GM21786 (cell line): Measurements from ENCODE around the gene C2CD4C.
"Not testable (repeated sequence)": the region's sequence is repeated elsewhere in the genome, so short reads cannot be mapped to it uniquely, and the experiment has no call there.

Experiments used
- ATAC-seq: cut with Tn5 transposase; IDR thresholded peaks from one replicate; pipeline ENCODE4 v1.9.1; 2021; ENCODE audit not compliant: unreplicated experiment

C2CD4C gene, protein sequence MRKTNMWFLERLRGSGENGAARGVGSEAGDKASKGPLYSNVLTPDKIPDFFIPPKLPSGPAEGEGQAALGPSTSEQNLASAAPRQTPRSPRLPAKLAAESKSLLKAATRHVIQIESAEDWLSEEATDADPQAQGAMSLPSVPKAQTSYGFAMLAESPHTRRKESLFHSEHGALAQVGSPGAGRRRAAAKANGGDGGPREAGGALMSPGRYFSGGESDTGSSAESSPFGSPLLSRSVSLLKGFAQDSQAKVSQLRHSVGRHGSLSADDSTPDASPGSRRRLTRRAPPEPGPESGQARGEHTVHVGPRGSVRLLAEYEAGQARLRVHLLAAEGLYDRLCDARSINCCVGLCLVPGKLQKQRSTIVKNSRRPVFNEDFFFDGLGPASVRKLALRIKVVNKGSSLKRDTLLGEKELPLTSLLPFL

DNA sequence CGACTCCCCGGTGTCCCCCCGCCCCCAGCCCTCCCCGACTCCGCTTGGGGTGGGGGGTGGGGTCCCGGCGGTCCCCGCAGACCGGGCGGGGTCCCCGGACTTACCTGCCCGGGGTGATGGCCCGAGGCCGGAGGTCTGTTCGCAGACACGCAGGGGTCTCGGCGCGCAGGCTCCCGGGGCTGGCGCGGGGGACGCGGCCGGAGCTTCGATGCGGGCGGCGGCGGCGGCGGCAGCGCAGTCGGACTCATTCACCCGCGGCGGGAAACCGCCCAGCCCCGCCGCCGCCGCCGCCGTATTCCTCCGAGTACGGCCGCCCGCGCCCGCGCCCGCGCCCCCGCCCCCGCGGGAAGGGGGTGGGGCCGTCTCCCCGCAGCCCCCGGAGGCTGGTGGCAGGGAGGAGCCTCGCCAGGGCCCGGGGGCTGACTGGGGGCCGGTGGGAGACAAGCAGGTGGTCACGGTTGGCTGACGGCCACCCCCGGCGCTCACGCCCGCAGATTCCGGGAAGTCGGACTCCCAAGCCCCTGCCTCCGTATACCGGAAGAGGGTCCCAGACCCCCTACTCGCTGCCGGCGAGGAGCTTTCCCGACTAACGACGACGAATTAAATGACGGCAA lies at the start of gene C2CD4C:
C2CD4C (minus strand) TSS at position 246 of the 614 bp plus-strand sequence. CDS start 786 bp downstream, outside the sequence.
- no peak for ATAC-seq

DNA sequence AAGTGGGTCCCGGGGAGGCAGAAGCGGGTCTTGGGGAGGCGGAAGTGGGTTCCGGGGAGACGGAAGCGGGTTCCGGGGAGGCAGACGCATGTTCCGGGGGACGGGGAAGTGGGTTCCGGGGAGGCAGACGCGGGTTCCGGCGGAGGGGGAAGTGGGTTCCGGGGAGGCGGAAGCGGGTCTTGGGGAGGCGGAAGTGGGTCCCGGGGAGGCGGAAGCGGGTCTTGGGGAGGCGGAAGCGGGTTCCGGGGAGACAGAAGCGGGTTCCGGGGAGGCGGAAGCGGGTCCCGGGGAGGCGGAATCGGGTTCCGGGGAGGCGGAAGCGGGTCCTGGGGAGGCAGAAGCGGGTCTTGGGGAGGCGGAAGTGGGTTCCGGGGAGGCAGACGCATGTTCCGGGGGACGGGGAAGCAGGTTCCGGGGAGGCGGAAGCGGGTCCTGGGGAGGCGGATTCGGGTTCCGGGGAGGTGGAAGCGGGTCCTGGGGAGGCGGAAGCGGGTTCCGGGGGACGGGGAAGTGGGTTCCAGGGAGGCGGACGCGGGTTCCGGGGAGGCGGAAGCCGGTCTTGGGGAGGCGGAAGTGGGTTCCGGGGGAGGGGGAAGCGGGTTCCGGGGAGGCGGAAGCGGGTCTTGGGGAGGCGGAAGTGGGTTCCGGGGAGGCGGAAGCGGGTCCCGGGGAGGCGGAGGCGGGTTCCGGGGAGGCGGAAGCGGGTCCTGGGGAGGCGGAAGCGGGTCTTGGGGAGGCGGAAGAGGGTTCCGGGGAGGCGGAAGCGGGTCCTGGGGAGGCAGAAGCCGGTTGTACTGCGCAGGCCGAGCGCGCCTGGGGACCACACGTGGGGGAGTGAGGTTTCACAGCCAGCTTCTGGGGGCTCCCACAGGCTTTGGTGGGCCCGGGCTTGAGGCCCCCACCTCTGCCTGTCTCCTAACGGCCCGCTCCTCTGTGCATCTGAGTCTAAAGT lies 49.4 kb upstream of the C2CD4C start:
- no peak for ATAC-seq

DNA sequence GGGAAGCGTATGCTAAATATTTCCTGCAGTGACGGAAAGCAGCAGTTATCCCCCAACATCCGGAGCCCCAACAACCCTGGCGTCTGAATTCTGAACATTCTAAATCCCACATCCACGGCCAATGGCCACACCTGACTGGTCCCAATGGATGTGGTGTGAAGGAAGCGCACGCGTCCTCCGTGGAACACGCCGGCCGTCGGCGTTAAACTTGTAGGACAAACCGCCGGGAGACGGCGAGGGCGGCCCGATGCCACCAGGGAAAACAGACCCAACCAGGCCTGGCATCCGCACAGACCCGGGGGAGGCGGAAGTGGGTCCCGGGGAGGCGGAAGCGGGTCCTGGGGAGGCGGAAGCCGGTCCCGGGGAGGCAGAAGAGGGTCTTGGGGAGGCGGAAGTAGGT lies 48.7 kb upstream of the C2CD4C start:
- ATAC-seq, result no peak

DNA sequence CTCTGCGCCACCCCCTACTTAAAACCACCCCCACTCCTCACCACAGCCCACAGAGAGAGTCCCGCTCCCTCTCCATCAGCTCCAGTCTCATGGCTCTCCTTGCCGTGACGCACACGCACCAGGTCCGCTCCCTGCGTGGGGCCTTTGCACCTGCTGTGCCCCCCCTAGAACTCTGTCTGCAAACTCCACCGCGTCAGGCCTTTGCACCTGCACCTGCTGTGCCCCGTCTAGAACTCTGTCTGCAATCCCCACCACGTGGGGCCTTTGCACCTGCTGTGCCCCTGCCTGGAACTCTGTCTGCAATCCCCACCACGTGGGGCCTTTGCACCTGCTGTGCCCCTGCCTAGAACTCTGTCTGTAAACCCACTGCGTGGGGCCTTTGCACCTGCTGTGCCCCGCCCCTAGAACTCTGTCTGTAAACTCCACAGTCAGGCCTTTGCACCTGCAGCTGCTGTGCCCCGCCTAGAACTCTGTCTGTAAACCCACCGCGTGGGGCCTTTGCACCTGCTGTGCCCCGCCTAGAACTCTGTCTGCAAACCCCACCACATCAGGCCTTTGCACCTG lies 47.7 kb upstream of the C2CD4C start:
- ATAC-seq, result no peak

DNA sequence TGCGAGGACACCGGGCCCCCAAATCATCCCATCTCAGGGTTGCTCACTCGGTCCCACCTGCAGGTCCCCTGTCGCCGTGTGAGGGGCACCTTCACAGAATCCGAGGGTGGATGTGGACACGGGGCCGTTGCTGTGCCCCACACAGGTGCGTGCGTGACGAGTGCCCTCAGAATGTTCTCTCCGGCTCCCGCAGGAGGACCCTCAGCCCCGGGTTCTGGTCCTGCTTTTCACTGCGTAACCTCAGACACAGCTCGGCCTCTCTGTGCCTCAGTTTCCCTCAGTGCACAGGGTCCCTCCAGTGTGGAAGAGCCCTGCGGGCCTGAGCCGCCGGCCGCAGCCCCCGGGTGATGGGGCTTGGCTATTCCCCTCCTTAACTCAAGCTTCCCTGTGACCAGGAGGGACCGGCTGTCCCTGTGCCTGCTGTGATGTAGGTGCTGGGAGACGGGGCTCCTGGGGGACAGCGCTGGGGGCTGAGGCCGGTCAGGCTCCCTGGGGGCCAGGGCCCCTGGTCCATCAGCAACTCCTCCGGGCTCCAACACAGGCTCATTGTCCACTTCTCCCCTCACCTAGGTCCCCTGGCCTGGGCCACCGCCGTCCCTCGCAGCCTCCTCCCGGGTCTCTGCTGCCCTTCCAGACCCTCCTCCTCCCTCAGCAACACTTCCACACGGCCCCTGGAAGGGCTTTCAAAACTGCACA lies 47.1 kb upstream of the C2CD4C start:
- ATAC-seq, result no peak

DNA sequence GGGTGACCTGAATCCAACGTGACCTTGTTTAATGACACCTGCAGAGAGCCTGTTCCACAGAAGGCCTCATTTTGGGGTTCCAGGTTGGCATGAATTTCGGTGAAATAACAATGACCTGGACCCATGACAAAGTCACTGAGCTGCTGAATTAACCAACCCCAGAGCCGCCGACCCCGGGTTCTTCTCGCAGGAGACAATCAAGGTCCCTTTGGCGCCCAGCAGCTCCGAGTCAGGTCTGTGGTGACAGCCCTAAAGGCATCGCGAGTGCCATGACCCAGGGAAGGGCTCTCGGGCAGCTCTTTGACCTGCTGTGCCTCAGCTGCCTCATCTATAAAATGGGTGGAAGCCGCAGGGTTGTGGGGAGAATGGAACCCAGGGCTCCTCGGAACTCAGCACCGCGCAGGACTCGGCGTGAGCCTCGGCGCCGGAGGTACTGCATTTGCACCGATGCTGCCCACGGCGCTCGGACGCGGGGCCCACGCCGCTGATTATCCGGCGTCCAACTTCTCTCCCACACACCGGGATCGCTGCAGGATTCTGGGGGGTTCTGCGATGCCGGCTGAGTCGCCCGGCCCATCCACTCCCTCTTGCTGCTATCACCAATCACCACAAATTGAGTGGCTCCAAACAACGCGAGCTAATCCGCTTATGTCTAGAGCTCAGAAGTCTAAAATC lies 46.2 kb upstream of the C2CD4C start:
- no peak for ATAC-seq

DNA sequence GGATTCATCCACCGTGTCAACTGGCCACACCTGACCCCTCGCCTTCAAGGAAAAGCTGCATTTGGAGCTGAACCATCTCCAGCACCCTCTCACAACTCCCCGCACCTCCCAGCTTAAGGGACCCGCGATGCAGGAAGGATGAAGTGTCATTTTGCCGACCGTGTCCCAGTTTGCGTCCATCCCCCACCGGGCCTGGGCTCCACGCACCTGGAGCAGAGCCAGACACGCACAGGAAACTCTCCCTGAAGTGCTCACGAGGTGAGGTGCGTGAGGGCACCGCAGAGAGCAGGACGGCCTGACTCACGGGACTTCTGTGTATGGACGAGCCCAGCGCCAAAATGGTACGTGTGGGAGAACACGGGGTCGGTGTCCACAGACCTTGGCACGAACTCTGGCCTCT lies 44.7 kb upstream of the C2CD4C start:
- ATAC-seq, result no peak

DNA sequence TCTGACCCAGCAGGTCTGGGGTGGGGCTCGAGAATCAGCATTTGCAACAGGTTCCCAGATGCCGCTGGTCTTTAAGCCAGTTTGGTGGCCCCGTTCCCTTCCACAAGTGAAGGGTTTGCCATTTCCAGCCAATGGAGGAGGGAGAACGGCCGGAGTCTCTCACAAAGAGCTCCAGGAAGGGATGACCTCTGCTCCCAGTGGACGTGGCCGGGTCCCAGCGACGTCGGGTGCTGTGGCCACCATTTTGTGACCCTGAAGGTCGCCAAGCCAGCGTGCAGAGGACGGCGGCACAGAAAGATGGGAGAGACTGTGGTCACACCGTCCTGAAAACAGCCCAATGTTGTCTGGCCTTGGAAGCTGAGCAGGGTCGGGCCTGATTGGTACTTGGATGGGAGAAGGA lies 43.9 kb upstream of the C2CD4C start:
- ATAC-seq, result no peak

DNA sequence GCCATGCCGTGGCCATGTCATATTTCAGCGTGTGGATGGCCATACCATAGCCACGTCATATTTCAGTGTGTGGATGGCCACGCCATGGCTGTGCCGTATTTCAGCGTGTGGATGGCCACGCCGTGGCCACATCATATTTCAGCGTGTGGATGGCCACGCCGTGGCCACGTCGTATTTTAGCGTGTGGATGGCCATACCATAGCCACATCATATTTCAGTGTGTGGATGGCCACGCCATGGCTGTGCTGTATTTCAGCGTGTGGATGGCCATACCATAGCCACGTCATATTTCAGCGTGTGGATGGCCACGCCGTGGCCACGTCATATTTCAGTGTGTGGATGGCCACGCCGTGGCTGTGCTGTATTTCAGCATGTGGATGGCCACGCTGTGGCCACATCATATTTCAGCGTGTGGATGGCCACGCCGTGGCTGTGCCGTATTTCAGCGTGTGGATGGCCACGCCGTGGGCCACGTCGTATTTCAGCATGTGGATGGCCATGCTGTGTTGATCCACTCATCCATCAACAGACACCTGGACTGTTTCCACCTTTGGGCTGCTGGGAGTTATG lies 42.0 kb upstream of the C2CD4C start:
- not testable (repeated sequence) for ATAC-seq

DNA sequence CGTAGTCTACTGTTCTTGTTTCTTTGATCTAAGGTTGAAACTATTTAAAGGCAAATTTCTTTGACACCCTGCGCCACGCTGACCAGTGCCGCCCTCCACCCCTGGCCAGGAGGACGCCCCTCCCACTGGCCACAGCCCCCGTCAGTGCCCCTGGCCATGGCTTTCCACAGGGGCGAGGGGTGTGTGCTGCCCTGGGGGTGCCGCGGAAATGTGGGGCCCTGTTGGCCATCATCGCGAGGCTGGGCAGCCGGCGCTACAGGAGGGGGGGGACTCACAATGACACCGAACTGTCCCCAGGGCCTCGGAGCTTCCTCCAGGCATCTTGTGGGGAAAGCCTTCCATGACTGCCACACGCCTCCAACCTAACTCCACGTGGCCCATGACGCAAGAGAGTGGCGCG lies 41.0 kb upstream of the C2CD4C start:
- ATAC-seq, result no peak

DNA sequence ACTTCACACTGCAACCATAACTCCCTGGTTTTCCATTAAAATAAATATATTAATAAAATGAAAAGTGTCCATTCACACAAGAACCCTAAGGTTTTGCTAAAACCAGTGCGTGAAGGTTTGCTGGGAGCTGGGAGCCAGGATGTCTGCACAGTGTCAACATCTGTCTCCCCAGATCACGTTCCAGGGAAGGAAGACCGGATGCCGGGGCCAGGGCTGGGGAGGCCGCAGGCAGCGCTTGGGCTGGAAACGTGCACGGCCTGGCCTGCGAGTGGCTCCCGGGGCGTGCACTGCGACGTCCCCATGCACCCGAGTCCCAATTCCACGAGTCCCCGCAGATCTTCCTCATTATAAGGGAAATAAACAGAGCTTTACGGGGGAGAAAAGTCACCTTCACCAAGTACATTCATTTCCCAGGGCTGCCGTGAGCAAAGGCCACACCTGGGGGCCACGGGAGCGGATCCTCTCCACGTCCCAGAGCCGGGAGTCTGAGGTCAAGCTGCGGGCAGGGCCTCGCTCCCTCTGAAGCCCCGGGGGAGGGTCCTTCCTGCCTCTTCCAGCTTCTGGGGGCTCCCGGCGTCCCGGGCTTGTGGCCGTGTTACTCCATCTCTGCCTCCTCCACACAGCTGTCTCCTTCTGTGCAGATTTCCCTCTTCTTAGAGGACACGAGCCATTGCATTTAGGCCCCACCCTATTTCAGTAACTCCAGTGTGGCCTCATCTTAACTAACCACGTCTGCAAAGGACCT lies 39.0 kb upstream of the C2CD4C start:
- no peak for ATAC-seq

DNA sequence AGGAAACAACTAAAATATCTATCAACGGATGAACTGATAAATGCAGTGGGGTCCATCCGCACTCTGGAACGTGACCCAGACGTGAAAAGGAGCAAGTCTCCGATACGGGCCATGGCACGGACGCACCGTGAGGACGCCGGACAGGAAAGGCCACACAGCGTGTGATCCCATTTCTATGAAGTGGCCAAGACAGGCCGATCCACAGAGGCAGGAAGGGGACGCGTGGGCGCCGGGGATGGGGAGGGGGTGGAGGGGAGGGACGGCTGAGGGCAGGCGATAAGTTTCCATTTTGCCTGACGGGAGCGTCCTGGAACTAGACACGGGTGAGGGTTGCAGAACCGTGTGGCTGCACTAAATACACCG lies 38.1 kb upstream of the C2CD4C start:
- ATAC-seq, result no peak

DNA sequence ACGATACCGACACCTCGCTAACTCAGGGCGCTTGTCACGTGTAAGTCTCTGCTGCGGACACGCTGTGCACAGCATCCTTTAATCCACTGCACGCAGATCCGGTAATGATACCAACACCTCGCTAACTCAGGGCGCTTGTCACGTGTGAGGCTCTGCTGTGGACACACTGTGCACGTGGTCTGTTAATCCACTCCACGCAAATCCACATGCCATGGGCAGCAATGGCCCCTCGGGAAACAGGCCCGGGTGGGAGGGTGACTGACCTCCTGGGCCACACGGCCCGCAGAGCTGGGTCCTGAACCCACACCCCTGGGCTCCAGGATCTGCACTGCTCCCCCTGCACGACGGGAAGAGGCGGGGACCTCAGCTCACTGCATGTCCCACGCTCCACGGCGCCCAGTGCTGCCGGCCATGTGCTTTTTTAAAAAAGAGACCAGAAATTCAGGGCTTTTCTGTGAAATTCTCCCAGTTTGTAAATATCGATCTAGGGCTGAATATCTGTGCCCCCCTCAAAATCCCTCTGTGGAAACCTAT lies 35.8 kb upstream of the C2CD4C start:
- no peak for ATAC-seq

DNA sequence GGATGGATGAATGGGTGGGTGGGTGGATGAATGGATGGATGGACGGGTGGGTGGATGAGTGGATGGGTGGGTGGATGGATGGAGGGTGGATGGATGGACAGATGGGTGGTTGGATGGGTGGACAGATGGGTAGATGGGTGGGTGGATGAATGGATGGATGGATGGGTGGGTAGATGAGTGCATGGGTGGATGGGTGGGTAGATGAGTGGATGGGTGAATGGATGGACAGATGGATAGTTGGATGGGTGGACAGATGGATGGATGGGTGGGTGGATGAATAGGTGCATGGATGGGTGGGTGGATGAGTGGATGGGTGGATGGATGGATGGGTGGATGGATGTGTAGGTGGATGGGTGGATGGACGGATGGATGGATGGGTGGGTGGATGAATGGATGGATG lies 34.1 kb upstream of the C2CD4C start:
- ATAC-seq, result no peak

DNA sequence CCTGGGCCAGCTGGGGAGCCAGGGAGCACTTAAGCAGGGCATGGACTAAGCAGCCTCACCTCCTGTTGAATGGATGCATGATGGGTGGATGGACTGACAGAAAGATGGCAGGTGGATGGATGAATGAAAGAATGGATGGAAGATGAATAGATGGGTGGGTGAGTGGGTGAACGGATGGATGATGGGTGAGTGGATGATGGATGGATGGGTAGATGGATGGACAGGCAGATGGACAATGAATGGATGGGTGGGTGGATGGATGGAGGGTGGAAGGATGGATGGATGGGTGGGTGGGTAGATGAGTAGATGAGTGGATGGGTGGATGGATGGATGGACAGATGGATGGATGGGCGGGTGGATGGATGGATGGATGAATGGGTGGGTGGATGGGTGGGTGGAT lies 33.1 kb upstream of the C2CD4C start:
- no peak for ATAC-seq

DNA sequence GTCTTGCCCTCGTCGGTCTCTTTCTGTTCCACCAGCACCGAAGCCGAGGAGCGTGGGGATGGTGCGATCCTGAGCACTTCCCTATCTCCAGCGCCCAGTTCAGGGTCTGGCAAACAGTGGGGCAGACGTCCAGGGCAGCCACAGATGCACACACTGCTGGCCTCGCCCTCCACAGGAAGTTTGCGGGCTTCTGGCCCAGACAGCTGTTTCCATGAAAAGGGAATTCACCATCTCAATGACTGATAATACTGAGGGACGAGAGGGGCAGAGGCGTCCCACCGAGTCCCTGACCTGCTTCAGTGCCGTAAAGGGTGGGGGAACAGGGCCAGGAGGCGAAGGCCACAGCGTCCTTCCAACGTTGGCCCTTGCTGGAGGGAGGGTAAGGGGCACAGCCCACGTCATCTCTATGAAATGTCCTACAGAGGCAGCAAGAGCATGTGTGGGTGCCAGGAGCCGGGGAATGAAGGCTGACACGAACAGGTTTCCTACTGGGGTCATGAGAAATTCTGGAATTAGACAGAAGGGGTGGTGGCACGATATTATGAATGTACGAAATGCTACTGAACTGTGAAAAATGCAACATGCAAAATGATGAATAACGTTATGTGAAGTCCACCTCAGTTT lies 32.4 kb upstream of the C2CD4C start:
- no peak for ATAC-seq

DNA sequence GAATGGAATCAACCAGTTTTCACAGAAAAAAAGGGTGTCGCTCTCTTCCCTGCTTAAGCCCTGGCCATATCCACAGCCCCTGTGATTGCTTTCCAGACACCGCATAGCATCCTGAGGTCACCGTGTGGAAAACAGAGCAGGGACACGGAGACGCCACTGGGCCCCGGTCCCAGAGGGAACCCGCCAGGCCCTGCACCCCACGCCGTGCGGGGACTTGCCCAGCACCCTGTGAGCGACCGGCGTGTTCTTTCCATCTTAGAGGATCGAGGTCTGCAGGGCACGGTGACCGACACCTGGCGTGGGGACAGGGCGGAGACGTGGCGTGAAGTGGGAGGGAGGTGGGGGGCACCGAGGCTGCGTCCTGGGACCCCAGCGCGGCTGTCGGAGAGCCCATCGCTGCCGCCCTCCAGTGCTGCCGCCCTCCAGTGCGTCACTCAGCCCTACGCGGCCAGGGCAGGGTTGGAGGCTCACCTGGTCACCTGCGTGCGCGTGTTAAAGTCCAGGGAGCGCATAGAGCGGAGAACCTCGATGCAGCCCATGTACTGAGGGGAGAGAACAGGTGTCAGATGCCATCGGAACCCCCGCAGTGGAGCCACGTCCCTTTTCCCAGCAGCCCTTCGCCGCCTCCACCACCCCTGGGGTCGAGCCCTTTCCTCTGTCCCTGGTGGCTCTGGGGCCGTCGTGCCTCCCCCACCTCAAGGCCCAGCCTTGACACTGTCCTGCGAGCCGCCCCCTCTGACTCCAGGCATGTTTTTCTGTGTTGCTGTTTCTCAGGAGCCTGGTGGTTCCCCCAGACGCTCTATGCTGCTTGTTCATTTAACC lies 31.7 kb upstream of the C2CD4C start:
- ATAC-seq, result no peak
